Stimulated activated CD4-positive, alpha-beta T cell treated with anti-CD3 and anti-CD28 coated beads, TNF-alpha, amount 100 ng/mL, for 48 hours (primary cell): Measurements from ENCODE around the gene MXRA8.
"Not testable (repeated sequence)": the region's sequence is repeated elsewhere in the genome, so short reads cannot be mapped to it uniquely, and the experiment has no call there.

ENCODE experiments used
- DNase-seq, 3 donors: peaks; one replicate each; pipeline ENCODE4 v3.0.0-alpha.2; 2020; ENCODE audit warnings: low read depth in 3 of 3

The MXRA8 gene

GRCh38 chr1:1320666-1321448, 37.5 kb downstream of the MXRA8 start:
- no peak for DNase-seq

- DNase-seq, result no peak
Observed at GRCh38 chr1:1319646-1319941, 38.8 kb downstream of the MXRA8 start.

GRCh38 chr1:1318777-1319645, 39.3 kb downstream of the MXRA8 start:
- DNase-seq, result no peak

- no peak for DNase-seq
Observed at GRCh38 chr1:1318131-1318652, 40.2 kb downstream of the MXRA8 start.

- DNase-seq, result no peak
Observed at GRCh38 chr1:1317420-1317819, 40.9 kb downstream of the MXRA8 start.

GRCh38 chr1:1316199-1316598, 42.2 kb downstream of the MXRA8 start:
- DNase-seq, result not testable (repeated sequence)

- DNase-seq, result no peak
Observed at GRCh38 chr1:1315435-1315954, 42.9 kb downstream of the MXRA8 start.

GRCh38 chr1:1314678-1315335, 43.5 kb downstream of the MXRA8 start:
- DNase-seq, result no peak

GRCh38 chr1:1314237-1314586, 44.1 kb downstream of the MXRA8 start:
- no peak for DNase-seq

GRCh38 chr1:1313500-1314236, 44.7 kb downstream of the MXRA8 start:
- no peak for DNase-seq

GRCh38 chr1:1312450-1313314, 45.7 kb downstream of the MXRA8 start:
- no peak for DNase-seq

GRCh38 chr1:1311107-1312104, 46.9 kb downstream of the MXRA8 start:
- DNase-seq, result no peak

GRCh38 chr1:1310476-1311053, 47.8 kb downstream of the MXRA8 start:
- DNase-seq, result no peak

- DNase-seq, result no peak
Observed at GRCh38 chr1:1310109-1310385, 48.3 kb downstream of the MXRA8 start.

- no peak for DNase-seq
Observed at GRCh38 chr1:1309251-1310108, 48.9 kb downstream of the MXRA8 start.

GRCh38 chr1:1308756-1309250, 49.6 kb downstream of the MXRA8 start:
- DNase-seq, result no peak

- peak; percentile 77 to 88 (median 82) for DNase-seq
Observed at GRCh38 chr1:1307923-1308755, 50.2 kb downstream of the MXRA8 start, which contains the start of the genes ACAP3 and PUSL1. ACAP3 (minus strand) TSS chr1:1307930; CDS start chr1:1307815, 115 bp downstream. PUSL1 (plus strand) TSS chr1:1308597; CDS start chr1:1308644, 47 bp downstream.
